ENCODE measurements around the gene ESRP2. TPM values are rescaled to one million over a fixed set of nuclear protein-coding genes. Genes with fewer than 3 reads are reported as not detected.
A peak's percentile ranks its signal among the peaks of the same experiment; 100 is the strongest.

ESRP2 gene
- total RNA-seq, 3 donors from 2014 or later (not counting 1 experiment from before 2014, with no cell fraction given): not detected

DNA sequence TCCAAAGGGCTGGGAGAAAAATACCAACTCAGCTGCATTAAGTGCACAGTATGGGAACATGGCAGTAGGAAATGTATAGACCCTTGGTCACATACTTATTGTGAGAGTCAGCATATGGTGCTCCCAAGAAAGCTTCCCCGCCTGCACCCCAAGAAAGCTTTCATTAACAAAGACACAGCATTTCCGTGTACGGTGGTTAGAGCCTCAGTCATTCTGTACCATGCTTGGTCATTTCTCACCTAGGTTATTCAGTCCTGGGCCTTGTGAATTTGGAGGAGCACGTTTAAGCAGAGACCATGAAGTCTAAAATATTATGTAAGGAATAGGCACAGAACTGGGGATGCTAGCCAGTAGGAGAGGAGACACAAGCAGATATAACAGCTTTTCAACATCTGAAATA, 56.1 kb downstream of the ESRP2 start:
- Histone ChIP-seq H3K4me3 (ENCODE audit: low read length) (no peak overlapping the region), H3K27me3 (ENCODE audit: control insufficient read depth, insufficient read depth, low read length) (no peaks in the 10 kb centered on the region), H3K36me3 (ENCODE audit: control insufficient read depth, insufficient read depth, low read length) (peaks cover 68% of the 10 kb centered on the region), H3K27ac (ENCODE audit: low read length) (no peak overlapping the region), H3K9me3 (ENCODE audit: control insufficient read depth, insufficient read depth, low read length) (no peaks in the 10 kb centered on the region), H3K4me1 (ENCODE audit: control insufficient read depth, insufficient read depth, low read length) (no peaks in the 10 kb centered on the region)
- ATAC-seq: no peak
- no peaks in the 10 kb centered on the region for H3K27me3 Mint-ChIP-seq (ENCODE audit: low read depth in 2 of 2)
- peaks cover 21 to 26% of the 10 kb centered on the region in 2 donors for H3K4me1 Mint-ChIP-seq
- H3K4me3 Mint-ChIP-seq: no peak overlapping the region
- DNase-seq: no peak
- intact Hi-C loops (cut with micrococcal nuclease): no loop called here
- TF ChIP-seq CTCF (IDR thresholded peaks at IDR 0.05): no peak
- H3K36me3 Mint-ChIP-seq: peaks cover 14% of the 10 kb centered on the region
- H3K27ac Mint-ChIP-seq: peak overlapping the region; percentile 45 to 65
- H3K9me3 Mint-ChIP-seq: no peaks in the 10 kb centered on the region
- WGBS (ENCODE audit: insufficient coverage): 92% methylated on average over 4 of the region's 4 CpGs

DNA sequence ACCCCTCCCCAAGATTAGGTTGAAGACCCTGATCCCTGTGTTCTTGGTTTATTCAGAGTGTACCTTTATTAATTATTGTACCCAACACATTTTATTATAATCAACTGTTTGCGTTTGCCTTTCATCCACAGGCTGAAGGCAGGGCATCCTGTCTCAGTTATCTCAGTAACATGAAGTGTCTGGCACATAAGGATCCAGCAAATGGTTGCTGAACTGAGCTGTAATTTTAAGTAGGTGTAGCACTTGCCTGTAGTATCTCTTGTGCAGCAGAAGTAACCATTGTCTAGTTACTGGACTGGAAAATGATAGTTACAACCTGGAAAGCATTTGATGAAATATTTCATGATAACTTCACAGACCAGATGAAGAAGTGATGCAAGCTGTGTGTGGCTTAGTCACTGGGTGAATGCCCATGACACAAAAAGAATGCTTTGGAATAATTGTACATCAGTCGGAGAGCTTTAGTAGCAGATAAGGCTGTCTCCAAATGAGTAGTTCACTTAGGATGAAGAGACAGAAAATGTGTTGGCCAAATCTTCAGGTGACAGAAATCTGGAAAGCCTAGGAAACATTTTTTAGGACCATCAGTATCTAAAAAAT, 56.6 kb downstream of the ESRP2 start:
- H3K36me3 ChIP-seq (ENCODE audit: control insufficient read depth, insufficient read depth, low read length): peaks cover 71% of the 10 kb centered on the region
- no peak overlapping the region for H3K4me3 ChIP-seq (ENCODE audit: low read length)
- intact Hi-C loops (cut with micrococcal nuclease): no loop called here
- Mint-ChIP-seq H3K27me3 (ENCODE audit: low read depth in 2 of 2) (no peaks in the 10 kb centered on the region), H3K27ac (peak overlapping the region; percentile 65 to 75), H3K36me3 (peaks cover 12% of the 10 kb centered on the region), H3K4me1 (peaks cover 21 to 26% of the 10 kb centered on the region in 2 donors), H3K4me3 (no peak overlapping the region), H3K9me3 (no peaks in the 10 kb centered on the region)
- H3K4me1 ChIP-seq (ENCODE audit: control insufficient read depth, insufficient read depth, low read length): no peaks in the 10 kb centered on the region
- no peaks in the 10 kb centered on the region for H3K27me3 ChIP-seq (ENCODE audit: control insufficient read depth, insufficient read depth, low read length)
- 95% methylated on average over 2 of the region's 2 CpGs for WGBS (ENCODE audit: insufficient coverage)
- ATAC-seq (no peak), DNase-seq (no peak)
- no peak overlapping the region for H3K27ac ChIP-seq (ENCODE audit: low read length)
- no peak for TF ChIP-seq CTCF (IDR thresholded peaks at IDR 0.05)
- no peaks in the 10 kb centered on the region for H3K9me3 ChIP-seq (ENCODE audit: control insufficient read depth, insufficient read depth, low read length)

Other genes starting within 250 kb of the ESRP2 start
- 10 to 100 TPM; 47.2 to 64.1 (median 61.8) TPM for gene DPEP2, start 236.6 kb downstream of the ESRP2 start, total RNA-seq
- not detected for gene DPEP2NB, start 220.2 kb downstream of the ESRP2 start, total RNA-seq
- gene DDX28, start 212.9 kb downstream of the ESRP2 start, total RNA-seq: 10 to 100 TPM; 17.4 to 19.0 (median 17.9) TPM
- 10 to 100 TPM; 21.6 to 24.2 (median 22.7) TPM for gene DUS2, start 212.8 kb downstream of the ESRP2 start, total RNA-seq
- 100 to 1,000 TPM; 241 to 282 (median 263) TPM for gene NFATC3, start 150.8 kb downstream of the ESRP2 start, total RNA-seq
- 10 to 100 TPM in 2 of 3 donors, 1 to 10 TPM in 1; 5.6 to 13.0 (median 12.7) TPM for gene PLA2G15, start 9.2 kb upstream of the ESRP2 start, total RNA-seq
- gene SLC7A6, start 28.4 kb upstream of the ESRP2 start, total RNA-seq: 10 to 100 TPM; 46.6 to 84.9 (median 69.6) TPM
- 10 to 100 TPM; 46.3 to 57.3 (median 56.1) TPM for gene SLC7A6OS, start 74.8 kb upstream of the ESRP2 start, total RNA-seq
- 10 to 100 TPM; 60.7 to 84.7 (median 68.2) TPM for gene PRMT7, start 74.9 kb upstream of the ESRP2 start, total RNA-seq
- 10 to 100 TPM in 1 of 3 donors, 1 to 10 TPM in 2; 2.4 to 13.3 (median 3.2) TPM for gene SMPD3, start 212.4 kb upstream of the ESRP2 start, total RNA-seq

All from natural killer cell (primary cell).